Measurements from ENCODE around the gene TMPRSS9. TPM values are rescaled to one million over a fixed set of nuclear protein-coding genes. Genes with fewer than 3 reads are reported as not detected.
A peak's percentile ranks its signal among the peaks of the same experiment; 100 is the strongest.

Gene TMPRSS9
- total and polyA plus RNA-seq, 9 donors = 0.05 to 0.51 (median 0.19) TPM; not detected in 1

DNA sequence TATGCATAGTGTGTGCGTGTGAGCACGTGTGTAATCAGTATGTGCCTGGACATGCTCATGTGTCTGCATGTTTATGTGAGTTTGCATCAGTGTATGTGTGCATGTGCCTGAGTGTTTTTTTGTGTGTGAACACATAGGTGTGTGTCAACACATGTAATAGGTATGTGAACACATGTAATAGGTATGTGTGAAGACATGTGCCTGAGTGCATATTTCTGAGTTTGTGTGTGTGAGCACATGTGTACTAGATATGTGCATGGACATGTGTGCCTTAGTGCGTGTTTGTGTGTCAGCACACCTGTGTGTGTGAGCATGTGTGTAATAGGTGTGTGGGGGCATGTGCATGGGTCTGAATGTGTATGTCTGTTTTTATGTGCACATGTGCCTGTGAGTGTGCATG lies 24.2 kb upstream of the TMPRSS9 start:
- Histone ChIP-seq H3K4me1 (ENCODE audit: insufficient read depth) (peaks cover 4% of the 10 kb centered on the region), H3K27ac (no peak overlapping the region), H3K27me3 (no peaks in the 10 kb centered on the region), H3K9me3 (no peaks in the 10 kb centered on the region), H3K36me3 (no peaks in the 10 kb centered on the region), H3K4me3 (no peak overlapping the region)
- no peak for DNase-seq
- TF ChIP-seq POLR2A (IDR thresholded peaks at IDR 0.05) (no peak), EP300 (IDR thresholded peaks at IDR 0.05) (no peak)
- TF ChIP-seq, protein P1, sequence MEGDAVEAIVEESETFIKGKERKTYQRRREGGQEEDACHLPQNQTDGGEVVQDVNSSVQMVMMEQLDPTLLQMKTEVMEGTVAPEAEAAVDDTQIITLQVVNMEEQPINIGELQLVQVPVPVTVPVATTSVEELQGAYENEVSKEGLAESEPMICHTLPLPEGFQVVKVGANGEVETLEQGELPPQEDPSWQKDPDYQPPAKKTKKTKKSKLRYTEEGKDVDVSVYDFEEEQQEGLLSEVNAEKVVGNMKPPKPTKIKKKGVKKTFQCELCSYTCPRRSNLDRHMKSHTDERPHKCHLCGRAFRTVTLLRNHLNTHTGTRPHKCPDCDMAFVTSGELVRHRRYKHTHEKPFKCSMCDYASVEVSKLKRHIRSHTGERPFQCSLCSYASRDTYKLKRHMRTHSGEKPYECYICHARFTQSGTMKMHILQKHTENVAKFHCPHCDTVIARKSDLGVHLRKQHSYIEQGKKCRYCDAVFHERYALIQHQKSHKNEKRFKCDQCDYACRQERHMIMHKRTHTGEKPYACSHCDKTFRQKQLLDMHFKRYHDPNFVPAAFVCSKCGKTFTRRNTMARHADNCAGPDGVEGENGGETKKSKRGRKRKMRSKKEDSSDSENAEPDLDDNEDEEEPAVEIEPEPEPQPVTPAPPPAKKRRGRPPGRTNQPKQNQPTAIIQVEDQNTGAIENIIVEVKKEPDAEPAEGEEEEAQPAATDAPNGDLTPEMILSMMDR (IDR thresholded peaks at IDR 0.05) = no peak
- WGBS, 3 donors = 74 to 94% (median 87%) methylated on average over 3 of the region's 3 CpGs
- intact Hi-C loops (cut with DNase I) = no loop called here

DNA sequence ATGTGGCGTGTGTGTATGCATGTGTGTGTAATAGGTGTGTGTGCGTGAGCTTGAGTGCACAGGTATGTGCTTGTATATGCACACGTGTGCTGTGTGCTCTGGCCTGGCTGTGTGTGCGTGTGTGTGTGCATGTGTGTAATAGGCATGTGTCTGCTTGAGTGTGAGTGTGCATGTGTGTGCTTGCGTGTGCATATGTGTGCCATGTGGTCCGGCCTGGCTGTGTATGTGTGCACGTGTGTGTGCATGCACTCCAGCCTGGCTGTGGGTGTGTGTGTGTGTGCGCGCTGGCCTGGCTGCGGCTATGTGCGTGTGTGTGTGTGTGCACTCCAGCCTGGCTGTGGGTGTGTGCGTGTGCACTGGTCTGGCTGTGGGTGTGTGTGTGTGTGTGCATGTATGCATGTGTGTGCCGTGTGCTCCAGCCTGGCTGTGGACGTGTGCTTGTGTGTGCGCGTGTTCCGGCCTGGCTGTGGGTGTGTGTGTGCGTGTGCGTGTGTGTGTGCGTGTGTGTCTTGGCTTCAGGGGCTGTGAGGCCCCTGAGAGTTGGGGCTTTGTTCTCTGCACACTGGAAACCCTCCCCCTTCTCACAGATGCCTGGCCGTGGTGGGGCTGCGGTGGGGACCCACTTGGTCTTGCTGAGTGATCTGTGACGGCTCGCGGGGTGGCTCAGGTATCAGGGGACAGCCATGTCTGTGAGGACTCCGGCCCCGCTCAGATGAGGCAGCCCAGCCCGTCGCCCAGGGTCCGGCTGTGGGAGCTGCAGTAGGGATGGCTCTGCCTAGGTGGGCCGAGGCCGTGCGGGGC lies 23.3 kb upstream of the TMPRSS9 start:
- Histone ChIP-seq H3K27me3 (no peaks in the 10 kb centered on the region), H3K27ac (no peak overlapping the region), H3K36me3 (no peaks in the 10 kb centered on the region), H3K9me3 (no peaks in the 10 kb centered on the region), H3K4me1 (ENCODE audit: insufficient read depth) (peaks cover 4% of the 10 kb centered on the region), H3K4me3 (no peak overlapping the region)
- WGBS, 3 donors = 75 to 85% (median 77%) methylated on average over 33 of the region's 33 CpGs
- intact Hi-C loops (cut with DNase I) = no loop called here
- TF ChIP-seq EP300 (IDR thresholded peaks at IDR 0.05) = no peak
- TF ChIP-seq, protein P1 (IDR thresholded peaks at IDR 0.05) = no peak
- TF ChIP-seq POLR2A (IDR thresholded peaks at IDR 0.05) = no peak
- peak in 1 of 5 donors; percentile 13 for DNase-seq

DNA sequence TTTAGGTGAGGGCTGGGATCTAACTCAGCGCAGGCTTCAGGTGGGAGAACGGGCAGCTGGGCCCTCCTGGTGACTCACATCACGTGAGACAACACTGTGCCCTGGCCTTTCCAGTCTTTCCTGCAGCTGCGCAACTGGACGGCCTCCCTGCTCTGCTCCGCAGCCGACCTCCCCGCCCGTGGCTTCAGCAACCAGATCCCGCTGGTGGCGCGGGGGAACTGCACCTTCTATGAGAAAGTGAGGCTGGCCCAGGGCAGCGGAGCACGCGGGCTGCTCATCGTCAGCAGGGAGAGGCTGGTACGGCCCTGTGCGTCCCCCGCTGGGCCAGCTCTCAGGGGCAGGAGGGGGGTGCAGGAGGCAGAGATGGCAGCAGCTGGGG lies 22.7 kb upstream of the TMPRSS9 start:
- H3K36me3 ChIP-seq = no peaks in the 10 kb centered on the region
- no peak for TF ChIP-seq EP300 (IDR thresholded peaks at IDR 0.05)
- no peak for TF ChIP-seq POLR2A (IDR thresholded peaks at IDR 0.05)
- TF ChIP-seq, protein P1 (IDR thresholded peaks at IDR 0.05) = peak in 2 of 3 donors; percentile 38 to 52
- 29 to 65% (median 50%) methylated on average over 12 to 19 of the region's 19 CpGs for WGBS, 3 donors

DNA sequence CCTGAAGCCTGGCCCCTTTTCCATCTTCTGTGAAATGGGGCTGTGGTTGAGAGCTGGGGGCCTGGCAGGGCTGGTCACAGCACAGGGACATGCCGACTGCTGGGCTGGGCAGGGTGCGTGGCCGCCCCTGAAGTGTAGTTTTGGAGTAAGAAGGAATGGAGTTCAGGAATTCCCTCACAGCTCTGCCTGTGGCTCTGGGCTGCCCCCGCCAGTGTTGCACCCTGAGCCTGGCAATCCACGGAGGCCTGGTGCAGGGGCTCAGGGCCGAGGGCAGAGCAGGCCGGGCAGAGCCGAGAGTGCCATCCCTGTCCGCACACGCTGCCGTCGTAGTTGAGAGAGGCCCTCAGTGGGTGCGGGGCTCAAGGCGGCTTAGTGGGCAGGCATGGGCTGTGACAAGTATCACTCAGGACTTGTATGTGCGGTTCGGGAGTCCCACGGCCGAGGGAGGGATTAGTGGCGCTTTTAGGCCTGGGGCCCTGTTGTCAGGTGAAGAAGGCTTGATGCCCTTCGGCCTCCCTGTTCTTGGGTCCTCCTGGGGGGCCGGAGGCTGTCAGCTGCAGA lies 21.9 kb upstream of the TMPRSS9 start:
- intact Hi-C loops (cut with DNase I) = no loop called here
- WGBS, 3 donors = 92 to 97% (median 94%) methylated on average over 21 of the region's 21 CpGs
- DNase-seq = peak in 1 of 5 donors; percentile 23

More for the DNA sequence above, 22.7 kb upstream of the TMPRSS9 start:
- Histone ChIP-seq H3K27ac (no peak overlapping the region), H3K4me1 (ENCODE audit: insufficient read depth) (peaks cover 4% of the 10 kb centered on the region), H3K4me3 (no peak overlapping the region), H3K9me3 (no peaks in the 10 kb centered on the region), H3K27me3 (no peaks in the 10 kb centered on the region)
- intact Hi-C loops (cut with DNase I) = no loop called here
- DNase-seq = peak; percentile 60 to 86 (median 62)

More for the DNA sequence above, 21.9 kb upstream of the TMPRSS9 start:
- Histone ChIP-seq H3K9me3 (no peaks in the 10 kb centered on the region), H3K27ac (no peak overlapping the region), H3K4me3 (no peak overlapping the region), H3K27me3 (no peaks in the 10 kb centered on the region), H3K4me1 (ENCODE audit: insufficient read depth) (peaks cover 4% of the 10 kb centered on the region), H3K36me3 (no peaks in the 10 kb centered on the region)
- no peak for TF ChIP-seq EP300 (IDR thresholded peaks at IDR 0.05)
- TF ChIP-seq, protein P1 (IDR thresholded peaks at IDR 0.05) = no peak
- no peak for TF ChIP-seq POLR2A (IDR thresholded peaks at IDR 0.05)

Measured in ovary (tissue), 9 donors.